GM12891 (cell line): ENCODE measurements around the gene DDX10.

ENCODE experiments used
- DNase-seq: peaks from one replicate; pipeline ENCODE4 v3.0.0; 2011; ENCODE audit warnings: low spot score; ENCODE audit not compliant: insufficient read length
- FAIRE-seq: peaks from 2 replicates; lab custom pipeline; 2011; peaks lifted over from hg19 to GRCh38; lab: Jason Lieb, UNC
- PAX5 ChIP-seq: IDR thresholded peaks from 2 replicates; pipeline ENCODE4 v1.6.1; 2011; ENCODE audit warnings: low read length, moderate library complexity, mild to moderate bottlenecking; ENCODE audit not compliant: insufficient read depth, severe bottlenecking
- POLR2A ChIP-seq: IDR thresholded peaks from 2 replicates; pipeline ENCODE4 v1.6.1; 2011; ENCODE audit warnings: low read depth, low read length, control low read depth
- POLR2AphosphoS5 ChIP-seq: IDR thresholded peaks from 2 replicates; pipeline ENCODE4 v1.6.1; 2011; ENCODE audit warnings: low read depth, low read length, control low read depth
- POU2F2 ChIP-seq: IDR thresholded peaks from 2 replicates; pipeline ENCODE4 v1.6.1; 2011; ENCODE audit warnings: low read depth, mild to moderate bottlenecking, control low read depth, low read length, moderate library complexity
- SPI1 ChIP-seq: IDR thresholded peaks from 2 replicates; pipeline ENCODE4 v1.6.1; 2011; ENCODE audit warnings: low read depth, low read length, control low read depth
- TAF1 ChIP-seq: IDR thresholded peaks from 2 replicates; pipeline ENCODE4 v1.6.1; 2011; ENCODE audit warnings: low read depth, low read length, control low read depth

Gene DDX10

DNA sequence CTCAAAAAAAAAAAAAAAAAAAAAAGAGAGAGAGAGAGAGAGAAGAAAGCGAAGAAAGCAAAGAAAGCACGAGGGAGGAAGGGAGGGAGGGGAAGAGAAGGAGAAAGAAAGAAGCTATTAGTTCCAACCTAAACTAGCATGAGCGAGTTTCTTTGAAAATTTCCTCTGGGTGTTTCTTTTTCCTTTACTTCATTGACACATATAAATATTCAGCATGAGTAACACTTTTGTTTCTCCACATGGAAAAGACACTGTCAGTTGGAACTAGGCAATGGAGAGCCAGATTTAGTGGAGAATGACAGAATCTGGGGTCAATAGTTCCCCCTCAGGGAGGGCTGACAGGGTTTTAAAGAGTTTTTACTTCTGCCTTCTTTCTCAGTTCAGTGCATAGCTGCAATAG is 257.4 kb downstream of the DDX10 start:
- DNase-seq, result no peak
- no peak for FAIRE-seq
- TF ChIP-seq PAX5 (no peak), POLR2A (no peak), POLR2AphosphoS5 (no peak), POU2F2 (no peak), SPI1 (no peak), TAF1 (no peak)

- no peak for FAIRE-seq
- no peak for DNase-seq
- TF ChIP-seq POLR2AphosphoS5 (no peak), TAF1 (no peak), POLR2A (no peak), SPI1 (no peak), POU2F2 (no peak), PAX5 (no peak)
Observed at GRCh38 chr11:108923413-108923812, 258.5 kb downstream of the DDX10 start.

- TF ChIP-seq POLR2A (no peak), POLR2AphosphoS5 (no peak), POU2F2 (no peak), SPI1 (no peak), PAX5 (no peak), TAF1 (no peak)
- DNase-seq (no peak), FAIRE-seq (no peak)
Observed at GRCh38 chr11:108926171-108926840, 261.4 kb downstream of the DDX10 start.

- no peak for TF ChIP-seq PAX5
- no peak for TF ChIP-seq TAF1
- no peak for TF ChIP-seq POLR2A
- no peak for TF ChIP-seq SPI1
- FAIRE-seq (no peak), DNase-seq (no peak)
Observed at GRCh38 chr11:108926841-108927577, 262.1 kb downstream of the DDX10 start.

DNA sequence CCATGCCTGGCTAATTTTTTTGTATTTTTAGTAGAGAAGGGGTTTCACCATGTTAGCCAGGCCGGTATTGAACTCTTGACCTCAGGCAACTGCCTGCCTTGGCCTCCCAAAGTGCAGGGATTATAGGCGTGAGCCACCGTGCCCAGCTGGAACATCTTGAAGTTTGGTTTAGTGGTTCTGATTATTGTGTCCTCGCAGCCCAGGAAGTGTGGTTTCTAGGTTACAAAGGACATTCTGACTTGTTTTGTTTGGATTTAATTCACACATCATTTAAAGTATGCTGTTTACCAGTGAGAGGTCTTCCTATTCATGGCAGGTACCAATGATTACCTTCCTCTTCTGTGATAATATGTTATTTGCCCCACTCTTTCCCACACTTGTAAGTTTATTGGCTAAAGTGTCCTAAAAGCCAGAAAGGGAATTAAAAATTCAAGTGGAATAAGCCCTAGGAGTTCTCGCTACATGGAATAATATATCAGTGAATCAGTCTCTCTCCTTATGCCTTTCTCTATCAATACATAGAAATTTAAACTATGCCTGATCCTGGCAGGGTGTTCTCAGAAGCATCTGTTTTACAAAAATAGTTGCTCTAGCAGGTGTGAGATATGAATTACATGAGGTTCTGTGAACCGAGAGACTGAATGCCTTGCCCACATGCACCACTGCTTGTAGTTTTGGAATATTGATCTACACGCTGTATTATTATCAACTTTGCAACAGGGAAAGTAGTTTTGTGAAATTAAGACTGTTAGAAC is 263.1 kb downstream of the DDX10 start:
- TF ChIP-seq POU2F2 (no peak), POLR2A (no peak), SPI1 (no peak), POLR2AphosphoS5 (no peak), TAF1 (no peak), PAX5 (no peak)
- no peak for DNase-seq
- no peak for FAIRE-seq

DNA sequence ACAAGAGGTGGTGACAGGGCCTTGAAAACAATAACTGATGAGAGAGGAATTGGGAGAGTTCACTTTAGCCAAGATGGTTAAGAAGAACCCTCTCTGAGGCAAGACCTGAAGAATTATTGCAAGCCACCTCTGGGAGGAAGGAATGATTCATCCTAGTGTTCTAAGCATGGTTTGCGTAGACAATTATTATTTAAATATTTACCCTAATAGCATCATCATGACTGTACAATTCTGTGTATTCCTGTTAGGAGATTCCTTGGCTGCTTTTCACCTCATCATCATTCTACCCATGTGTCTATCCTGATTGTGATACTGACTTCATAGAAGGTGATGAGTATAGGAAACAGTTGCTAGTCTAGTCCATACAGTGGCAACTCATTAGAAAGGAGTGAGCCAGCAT is 264.4 kb downstream of the DDX10 start:
- TF ChIP-seq POLR2A, result no peak
- TF ChIP-seq SPI1, result no peak
- TF ChIP-seq POU2F2, result no peak
- FAIRE-seq (no peak), DNase-seq (no peak)

DNA sequence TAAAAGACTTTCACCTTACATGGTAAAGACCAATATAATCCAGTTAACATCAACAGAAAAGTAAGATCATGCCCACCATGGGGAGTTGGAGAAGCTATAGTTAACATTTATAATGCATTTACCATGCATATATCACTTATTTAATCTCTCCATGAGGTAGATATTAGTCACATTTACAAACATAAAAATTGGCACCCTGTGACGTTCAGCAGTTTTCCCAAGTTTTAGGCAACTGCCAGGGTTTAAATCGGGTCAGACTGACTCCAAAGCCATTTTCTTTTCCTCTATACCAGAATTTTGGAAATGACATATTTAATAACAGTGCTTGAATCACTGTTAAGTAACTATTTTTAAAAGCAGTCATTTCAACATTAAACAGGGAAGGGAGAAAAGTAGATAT is 266.3 kb downstream of the DDX10 start:
- DNase-seq, result no peak
- FAIRE-seq, result no peak
- TF ChIP-seq POLR2AphosphoS5, result no peak
- no peak for TF ChIP-seq POU2F2
- no peak for TF ChIP-seq TAF1
- no peak for TF ChIP-seq PAX5
- TF ChIP-seq POLR2A, result no peak
- no peak for TF ChIP-seq SPI1

DNA sequence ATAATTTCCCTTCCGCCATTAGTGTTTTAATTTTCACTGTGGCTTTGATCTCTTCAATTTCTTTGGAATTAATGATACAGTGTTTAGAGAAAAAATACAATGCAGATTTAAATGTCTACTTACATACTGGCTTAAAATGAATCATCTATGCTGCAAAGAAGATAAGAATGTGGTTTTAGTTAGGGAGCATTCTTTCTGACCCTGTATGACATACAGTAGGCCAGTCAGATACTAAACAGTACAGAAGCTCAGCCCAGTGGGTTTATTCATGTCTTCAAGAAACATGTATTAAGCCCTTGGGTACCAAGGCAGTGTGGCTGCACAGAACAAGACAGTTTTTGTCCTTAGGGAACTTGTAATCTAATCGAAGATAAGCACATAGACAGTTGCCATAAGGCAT is 268.8 kb downstream of the DDX10 start:
- DNase-seq (no peak), FAIRE-seq (no peak)
- TF ChIP-seq PAX5 (no peak), POLR2AphosphoS5 (no peak), SPI1 (no peak), TAF1 (no peak), POLR2A (no peak)

DNA sequence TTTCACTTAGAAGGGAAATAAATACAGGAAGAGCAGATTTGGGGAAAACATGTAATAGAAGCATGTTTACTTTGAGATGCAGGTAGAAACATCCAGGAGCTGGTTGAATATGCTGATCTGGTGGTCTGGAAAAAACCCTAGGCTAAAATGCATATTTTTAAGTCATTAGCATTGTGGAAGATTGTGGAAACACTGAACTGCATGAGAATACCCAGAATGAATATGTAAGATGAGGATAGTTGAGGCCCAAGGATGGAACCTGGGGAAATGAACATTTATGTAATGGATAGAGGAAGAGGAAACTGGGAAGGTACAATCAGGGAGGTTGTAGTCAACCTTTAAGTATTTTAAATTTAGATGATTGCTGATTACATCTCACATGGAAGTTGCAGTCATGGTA is 269.4 kb downstream of the DDX10 start:
- DNase-seq (no peak), FAIRE-seq (no peak)
- TF ChIP-seq POLR2A (no peak), TAF1 (no peak)
